ENCODE results near the gene RAB3GAP1.

The RAB3GAP1 gene

DNA sequence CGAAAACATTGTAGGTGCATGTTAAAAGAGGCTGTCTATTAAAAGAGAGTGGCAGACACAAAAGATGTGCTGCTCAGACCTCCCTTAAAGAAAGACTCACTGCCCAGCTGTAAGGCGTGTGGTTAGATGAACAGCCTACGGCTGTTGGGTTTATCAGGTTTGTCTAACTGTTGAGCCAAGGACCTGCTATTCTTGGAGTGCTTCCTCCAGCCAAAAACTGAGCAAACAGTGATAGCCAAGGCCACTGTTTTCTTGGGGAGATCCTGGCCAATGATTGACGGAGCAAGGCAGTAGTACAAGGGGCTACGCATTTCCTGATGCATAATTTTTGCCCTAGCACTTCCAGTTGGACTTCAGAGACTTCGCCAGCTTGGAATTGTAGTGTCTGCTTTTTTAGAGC, 1.4 kb upstream of the RAB3GAP1 start:
- Histone ChIP-seq H3K36me3 (ENCODE audit: control insufficient read depth in 2 of 2, insufficient read depth in 1 of 2, low read length in 2 of 2) (peaks cover 0 to 4% of the 10 kb centered on the region in 2 experiments; a peak in 2 of 3 replicates), H3K27ac (ENCODE audit: extremely low read depth, low read depth, low read length) (no peak overlapping the region), H3K4me3 (ENCODE audit: low read depth, low read length) (no peak overlapping the region), H3K4me1 (ENCODE audit: control insufficient read depth, insufficient read depth, low read length) (no peaks in the 10 kb centered on the region; the same call in 1 of the 2 replicates), H3K9me3 (ENCODE audit: control insufficient read depth, insufficient read depth, low read depth, low read length) (no peaks in the 10 kb centered on the region)
- TF ChIP-seq IKZF3 (tag by site-specific recombination; IDR thresholded peaks at IDR 0.05) (no peak), ZNF777 (tag by site-specific recombination; IDR thresholded peaks at IDR 0.05; ENCODE audit: borderline replicate concordance) (no peak), ZNF660 (tag by site-specific recombination; IDR thresholded peaks at IDR 0.05) (no peak), ZNF514 (tag by site-specific recombination; IDR thresholded peaks at IDR 0.05) (no peak), ZEB2 (tag by site-specific recombination; IDR thresholded peaks at IDR 0.05) (no peak), ZNF302 (tag by site-specific recombination; IDR thresholded peaks at IDR 0.05; ENCODE audit: low read depth) (no peak), ZNF248 (tag by site-specific recombination; IDR thresholded peaks at IDR 0.05) (no peak), ZNF585B (tag by site-specific recombination; IDR thresholded peaks at IDR 0.05) (no peak), ZNF600 (tag by site-specific recombination; IDR thresholded peaks at IDR 0.05) (no peak), REPIN1 (tag by site-specific recombination; IDR thresholded peaks at IDR 0.05; ENCODE audit: low read depth) (no peak), ZXDB (tag by site-specific recombination; IDR thresholded peaks at IDR 0.05) (no peak), SETDB1 (IDR thresholded peaks at IDR 0.05; ENCODE audit: insufficient read length, low read length) (no peak)
- TF ChIP-seq, protein P1, sequence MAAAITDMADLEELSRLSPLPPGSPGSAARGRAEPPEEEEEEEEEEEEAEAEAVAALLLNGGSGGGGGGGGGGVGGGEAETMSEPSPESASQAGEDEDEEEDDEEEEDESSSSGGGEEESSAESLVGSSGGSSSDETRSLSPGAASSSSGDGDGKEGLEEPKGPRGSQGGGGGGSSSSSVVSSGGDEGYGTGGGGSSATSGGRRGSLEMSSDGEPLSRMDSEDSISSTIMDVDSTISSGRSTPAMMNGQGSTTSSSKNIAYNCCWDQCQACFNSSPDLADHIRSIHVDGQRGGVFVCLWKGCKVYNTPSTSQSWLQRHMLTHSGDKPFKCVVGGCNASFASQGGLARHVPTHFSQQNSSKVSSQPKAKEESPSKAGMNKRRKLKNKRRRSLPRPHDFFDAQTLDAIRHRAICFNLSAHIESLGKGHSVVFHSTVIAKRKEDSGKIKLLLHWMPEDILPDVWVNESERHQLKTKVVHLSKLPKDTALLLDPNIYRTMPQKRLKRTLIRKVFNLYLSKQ (tag by site-specific recombination; IDR thresholded peaks at IDR 0.05; ENCODE audit: borderline replicate concordance) = no peak
- TF ChIP-seq, protein P2, sequence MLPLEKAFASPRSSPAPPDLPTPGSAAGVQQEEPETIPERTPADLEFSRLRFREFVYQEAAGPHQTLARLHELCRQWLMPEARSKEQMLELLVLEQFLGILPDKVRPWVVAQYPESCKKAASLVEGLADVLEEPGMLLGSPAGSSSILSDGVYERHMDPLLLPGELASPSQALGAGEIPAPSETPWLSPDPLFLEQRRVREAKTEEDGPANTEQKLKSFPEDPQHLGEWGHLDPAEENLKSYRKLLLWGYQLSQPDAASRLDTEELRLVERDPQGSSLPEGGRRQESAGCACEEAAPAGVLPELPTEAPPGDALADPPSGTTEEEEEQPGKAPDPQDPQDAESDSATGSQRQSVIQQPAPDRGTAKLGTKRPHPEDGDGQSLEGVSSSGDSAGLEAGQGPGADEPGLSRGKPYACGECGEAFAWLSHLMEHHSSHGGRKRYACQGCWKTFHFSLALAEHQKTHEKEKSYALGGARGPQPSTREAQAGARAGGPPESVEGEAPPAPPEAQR (tag by site-specific recombination; IDR thresholded peaks at IDR 0.05) = no peak
- TF ChIP-seq, protein P3, sequence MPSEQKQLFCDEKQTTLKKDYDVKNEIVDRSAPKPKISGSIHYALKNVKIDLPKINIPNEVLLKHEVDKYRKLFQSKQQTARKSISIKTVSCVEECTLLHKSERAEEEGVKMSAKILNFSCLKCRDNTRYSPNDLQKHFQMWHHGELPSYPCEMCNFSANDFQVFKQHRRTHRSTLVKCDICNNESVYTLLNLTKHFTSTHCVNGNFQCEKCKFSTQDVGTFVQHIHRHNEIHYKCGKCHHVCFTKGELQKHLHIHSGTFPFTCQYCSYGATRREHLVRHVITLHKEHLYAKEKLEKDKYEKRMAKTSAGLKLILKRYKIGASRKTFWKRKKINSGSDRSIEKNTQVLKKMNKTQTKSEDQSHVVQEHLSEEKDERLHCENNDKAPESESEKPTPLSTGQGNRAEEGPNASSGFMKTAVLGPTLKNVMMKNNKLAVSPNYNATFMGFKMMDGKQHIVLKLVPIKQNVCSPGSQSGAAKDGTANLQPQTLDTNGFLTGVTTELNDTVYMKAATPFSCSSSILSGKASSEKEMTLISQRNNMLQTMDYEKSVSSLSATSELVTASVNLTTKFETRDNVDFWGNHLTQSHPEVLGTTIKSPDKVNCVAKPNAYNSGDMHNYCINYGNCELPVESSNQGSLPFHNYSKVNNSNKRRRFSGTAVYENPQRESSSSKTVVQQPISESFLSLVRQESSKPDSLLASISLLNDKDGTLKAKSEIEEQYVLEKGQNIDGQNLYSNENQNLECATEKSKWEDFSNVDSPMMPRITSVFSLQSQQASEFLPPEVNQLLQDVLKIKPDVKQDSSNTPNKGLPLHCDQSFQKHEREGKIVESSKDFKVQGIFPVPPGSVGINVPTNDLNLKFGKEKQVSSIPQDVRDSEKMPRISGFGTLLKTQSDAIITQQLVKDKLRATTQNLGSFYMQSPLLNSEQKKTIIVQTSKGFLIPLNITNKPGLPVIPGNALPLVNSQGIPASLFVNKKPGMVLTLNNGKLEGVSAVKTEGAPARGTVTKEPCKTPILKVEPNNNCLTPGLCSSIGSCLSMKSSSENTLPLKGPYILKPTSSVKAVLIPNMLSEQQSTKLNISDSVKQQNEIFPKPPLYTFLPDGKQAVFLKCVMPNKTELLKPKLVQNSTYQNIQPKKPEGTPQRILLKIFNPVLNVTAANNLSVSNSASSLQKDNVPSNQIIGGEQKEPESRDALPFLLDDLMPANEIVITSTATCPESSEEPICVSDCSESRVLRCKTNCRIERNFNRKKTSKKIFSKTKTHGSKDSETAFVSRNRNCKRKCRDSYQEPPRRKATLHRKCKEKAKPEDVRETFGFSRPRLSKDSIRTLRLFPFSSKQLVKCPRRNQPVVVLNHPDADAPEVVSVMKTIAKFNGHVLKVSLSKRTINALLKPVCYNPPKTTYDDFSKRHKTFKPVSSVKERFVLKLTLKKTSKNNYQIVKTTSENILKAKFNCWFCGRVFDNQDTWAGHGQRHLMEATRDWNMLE (tag by site-specific recombination; conservative IDR thresholded peaks at IDR 0.05; ENCODE audit: low read depth) = no peak
- CTCF ChIA-PET = interaction anchor here (0.5 kb wide), 1 partner anchor 368 kb away, joined by 4 read pairs; no protein-coding TSS in a partner anchor
- POLR2A ChIA-PET = no interaction called here

DNA sequence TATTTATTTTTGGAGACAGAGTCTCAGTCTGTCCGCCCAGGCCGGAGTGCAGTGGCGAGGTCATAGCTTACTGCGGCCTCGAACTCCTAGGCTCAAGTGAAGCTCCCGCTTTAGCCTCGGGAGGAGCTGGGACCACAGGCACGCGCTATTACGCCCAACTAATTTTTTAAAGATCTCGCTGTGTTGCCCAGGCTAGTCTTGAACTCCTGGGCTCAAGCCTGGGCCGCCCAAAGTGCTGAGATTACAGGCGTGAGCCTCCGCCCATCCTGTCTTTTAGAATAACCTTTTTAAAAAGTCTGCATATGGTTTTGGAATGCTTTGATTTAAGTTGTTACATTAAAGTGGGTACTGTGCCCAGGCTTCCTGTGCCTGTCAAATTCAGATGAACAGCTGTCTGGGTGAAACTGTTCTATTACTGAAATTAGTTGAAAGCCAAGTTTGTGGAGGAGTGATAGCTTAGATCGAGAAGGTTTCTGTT, 944 bp downstream of the RAB3GAP1 start:
- Histone ChIP-seq H3K27ac (ENCODE audit: extremely low read depth, low read depth, low read length) (no peak overlapping the region), H3K4me1 (ENCODE audit: control insufficient read depth, insufficient read depth, low read length) (no peaks in the 10 kb centered on the region; the same call in 1 of the 2 replicates), H3K9me3 (ENCODE audit: control insufficient read depth, insufficient read depth, low read depth, low read length) (no peaks in the 10 kb centered on the region), H3K4me3 (ENCODE audit: low read depth, low read length) (peak overlapping the region; percentile 91), H3K36me3 (ENCODE audit: control insufficient read depth in 2 of 2, insufficient read depth in 1 of 2, low read length in 2 of 2) (peaks cover 4 to 8% of the 10 kb centered on the region in 2 experiments; a peak in 2 of 3 replicates)
- TF ChIP-seq ZNF785 (tag by site-specific recombination; IDR thresholded peaks at IDR 0.05) (no peak), ZNF561 (tag by site-specific recombination; IDR thresholded peaks at IDR 0.05; ENCODE audit: borderline replicate concordance) (no peak), ZNF426 (tag by site-specific recombination; IDR thresholded peaks at IDR 0.05) (no peak)
- CTCF ChIA-PET = interaction anchor here (0.7 to 0.8 kb wide), 2 partner anchors 48 to 696 kb away, joined by 3 to 7 read pairs; no protein-coding TSS in a partner anchor
- POLR2A ChIA-PET = interaction anchor here (0.6 to 0.7 kb wide), 3 partner anchors 11 to 659 kb away, joined by 3 to 4 read pairs (median 4); no protein-coding TSS in a partner anchor

Data from HEK293 (cell line).